ENCODE measurements around the gene ABI1. TPM values are rescaled to one million over a fixed set of nuclear protein-coding genes. Genes with fewer than 3 reads are reported as not detected.

The ABI1 gene
- total and polyA plus RNA-seq, 2 of the 13 experiments (the other 11 are each of a cell fraction or from before 2014, with no cell fraction given), result 20.9 to 22.9 TPM

GRCh38 chr10:26809973-26810372 lies 50.8 kb downstream of the ABI1 start:
- peaks cover 13% of the 10 kb centered on the region for H3K79me2 ChIP-seq (ENCODE audit: insufficient read depth, low read length)
- no peak overlapping the region for H2AFZ ChIP-seq (ENCODE audit: low read length)

GRCh38 chr10:26807532-26807931 lies 53.2 kb downstream of the ABI1 start:
- 0 out of 2 replicates have a peak, but pooled peaks cover 3% of the 10 kb centered on the region for H4K20me1 ChIP-seq (ENCODE audit: insufficient read depth, low read length)
- WGBS (ENCODE audit: low lambda C conversion rate), result 75% methylated on average over 4 of the region's 4 CpGs
- H3K9ac ChIP-seq (ENCODE audit: insufficient read depth, low read depth, low read length), result no peak overlapping the region
- ATAC-seq (peak; percentile 33; the same call in 1 of the 3 replicates), DNase-seq (ENCODE audit: low spot score) (no peak), FAIRE-seq (no peak)
- TF ChIP-seq ZNF362 (CRISPR knock-in tag; IDR thresholded peaks at IDR 0.05; ENCODE audit: borderline replicate concordance) (no peak), HNF4A (CRISPR knock-in tag; IDR thresholded peaks at IDR 0.05) (peak; percentile 33; the same call in 1 of the 2 replicates)
- no peak overlapping the region for H3K27ac ChIP-seq (ENCODE audit: extremely low read length, insufficient read depth, low read length)
- ChIA-PET CTCF (ENCODE audit: low intra/inter-chr PET ratio, low total read pairs) (no interaction called here), POLR2A (no interaction called here)
- H3K79me2 ChIP-seq (ENCODE audit: insufficient read depth, low read length), result peaks cover 21% of the 10 kb centered on the region
- no peaks in the 10 kb centered on the region for H3K36me3 ChIP-seq (replicated peaks in 1 of 2; ENCODE audit: control insufficient read depth in 1 of 2, insufficient read depth in 2 of 2, low read length in 2 of 2)
- H3K27me3 ChIP-seq (ENCODE audit: control insufficient read depth in 1 of 2, insufficient read depth in 2 of 2, low read length in 2 of 2), result no peaks in the 10 kb centered on the region
- no TSS peak for BruUV-seq (replicated peaks)
- intact Hi-C loops (cut with micrococcal nuclease; ENCODE audit: unreplicated experiment), result no loop called here
- H3K4me1 ChIP-seq (ENCODE audit: insufficient read depth, low read length), result peaks cover 26% of the 10 kb centered on the region
- in situ Hi-C loops (cut with HindIII; ENCODE audit: extremely low pct_ligation_motif_present, low pct_unique_long_range_greater_than_20kb), result no loop called here
- no peaks in the 10 kb centered on the region for H3K9me3 ChIP-seq (ENCODE audit: low read length)
- H3K4me3 ChIP-seq (replicated peaks in 1 of 3; ENCODE audit: insufficient read depth in 1 of 3, low read depth in 2 of 3, low read length in 3 of 3), result no peak overlapping the region
- no peak overlapping the region for H3K4me2 ChIP-seq (ENCODE audit: low read depth, low read length)
- no peak overlapping the region for H2AFZ ChIP-seq (ENCODE audit: low read length)

More at GRCh38 chr10:26809973-26810372, 50.8 kb downstream of the ABI1 start:
- in situ Hi-C loops (cut with HindIII; ENCODE audit: extremely low pct_ligation_motif_present, low pct_unique_long_range_greater_than_20kb), result no loop called here
- WGBS (ENCODE audit: low lambda C conversion rate), result 100% methylated on average over 1 of the region's 1 CpG
- Histone ChIP-seq H3K36me3 (replicated peaks in 1 of 2; ENCODE audit: control insufficient read depth in 1 of 2, insufficient read depth in 2 of 2, low read length in 2 of 2) (no peaks in the 10 kb centered on the region), H3K4me3 (replicated peaks in 1 of 3; ENCODE audit: insufficient read depth in 1 of 3, low read depth in 2 of 3, low read length in 3 of 3) (no peak overlapping the region), H3K9ac (ENCODE audit: insufficient read depth, low read depth, low read length) (no peak overlapping the region), H3K4me1 (ENCODE audit: insufficient read depth, low read length) (peaks cover 15% of the 10 kb centered on the region; the same call in 1 of the 2 replicates), H3K27ac (ENCODE audit: extremely low read length, insufficient read depth, low read length) (no peak overlapping the region), H3K9me3 (ENCODE audit: low read length) (no peaks in the 10 kb centered on the region), H4K20me1 (ENCODE audit: insufficient read depth, low read length) (0 out of 2 replicates have a peak, but pooled peaks cover 3% of the 10 kb centered on the region), H3K4me2 (ENCODE audit: low read depth, low read length) (no peak overlapping the region), H3K27me3 (ENCODE audit: control insufficient read depth in 1 of 2, insufficient read depth in 2 of 2, low read length in 2 of 2) (no peaks in the 10 kb centered on the region)
- TF ChIP-seq SRSF9 (IDR thresholded peaks at IDR 0.05; ENCODE audit: borderline replicate concordance, insufficient read depth, low read depth, low read length, poor library complexity, severe bottlenecking), result no peak
- no peak for TF ChIP-seq SNRNP70 (IDR thresholded peaks at IDR 0.05; ENCODE audit: low read depth, low read length)
- no peak for TF ChIP-seq ZNF543 (CRISPR knock-in tag; IDR thresholded peaks at IDR 0.05)
- BruUV-seq (replicated peaks), result no TSS peak
- POLR2A ChIA-PET, result no interaction called here
- ATAC-seq (no peak; the same call in 2 of the 3 replicates), FAIRE-seq (no peak), DNase-seq (ENCODE audit: low spot score) (no peak)
- CTCF ChIA-PET (ENCODE audit: low intra/inter-chr PET ratio, low total read pairs), result no interaction called here
- intact Hi-C loops (cut with micrococcal nuclease; ENCODE audit: unreplicated experiment), result no loop called here
